Measurements from ENCODE around the gene BMP7. TPM values are rescaled to one million over a fixed set of nuclear protein-coding genes. Genes with fewer than 3 reads are reported as not detected.

The BMP7 gene
- total RNA-seq, 1 donor from 2014 or later = 17.2 TPM

- no peaks in the 10 kb centered on the region for H3K9me3 ChIP-seq
- TF ChIP-seq CTCF (IDR thresholded peaks at IDR 0.05) (no peak), POLR2AphosphoS5 (IDR thresholded peaks at IDR 0.05; ENCODE audit: insufficient read depth in 1 of 2, low read depth in 1 of 2) (no peak), POLR2A (IDR thresholded peaks at IDR 0.05) (no peak)
- DNase-seq (ENCODE audit: extremely low spot score in 2 of 2) = no peak
- no peaks in the 10 kb centered on the region for H3K4me1 ChIP-seq
- no peaks in the 10 kb centered on the region for H3K27me3 ChIP-seq
- no peak overlapping the region for H3K27ac ChIP-seq
- H3K36me3 ChIP-seq = no peaks in the 10 kb centered on the region
- no peak overlapping the region for H3K4me3 ChIP-seq
- intact Hi-C loops (cut with DNase I) = no loop called here
Measured at GRCh38 chr20:57274846-57275245, 8.4 kb upstream of the BMP7 start.

GRCh38 chr20:57274299-57274698 is 7.9 kb upstream of the BMP7 start:
- Histone ChIP-seq H3K36me3 (no peaks in the 10 kb centered on the region), H3K4me1 (no peaks in the 10 kb centered on the region), H3K27me3 (no peaks in the 10 kb centered on the region), H3K27ac (no peak overlapping the region), H3K9me3 (no peaks in the 10 kb centered on the region), H3K4me3 (no peak overlapping the region)
- intact Hi-C loops (cut with DNase I) = no loop called here
- no peak for TF ChIP-seq CTCF (IDR thresholded peaks at IDR 0.05)
- no peak for TF ChIP-seq POLR2AphosphoS5 (IDR thresholded peaks at IDR 0.05; ENCODE audit: insufficient read depth in 1 of 2, low read depth in 1 of 2)
- TF ChIP-seq POLR2A (IDR thresholded peaks at IDR 0.05) = no peak
- DNase-seq (ENCODE audit: extremely low spot score in 2 of 2) = no peak

- Histone ChIP-seq H3K4me3 (no peak overlapping the region), H3K9me3 (no peaks in the 10 kb centered on the region), H3K36me3 (no peaks in the 10 kb centered on the region), H3K27ac (no peak overlapping the region), H3K4me1 (no peaks in the 10 kb centered on the region), H3K27me3 (no peaks in the 10 kb centered on the region)
- intact Hi-C loops (cut with DNase I) = no loop called here
- TF ChIP-seq POLR2A (IDR thresholded peaks at IDR 0.05) = no peak
- TF ChIP-seq CTCF (IDR thresholded peaks at IDR 0.05) = no peak
- no peak for TF ChIP-seq POLR2AphosphoS5 (IDR thresholded peaks at IDR 0.05; ENCODE audit: insufficient read depth in 1 of 2, low read depth in 1 of 2)
- no peak for DNase-seq (ENCODE audit: extremely low spot score in 2 of 2)
Measured at GRCh38 chr20:57272883-57273535, 6.6 kb upstream of the BMP7 start.

- TF ChIP-seq CTCF (IDR thresholded peaks at IDR 0.05) (no peak), POLR2A (IDR thresholded peaks at IDR 0.05) (no peak), POLR2AphosphoS5 (IDR thresholded peaks at IDR 0.05; ENCODE audit: insufficient read depth in 1 of 2, low read depth in 1 of 2) (no peak)
- intact Hi-C loops (cut with DNase I) = no loop called here
- no peaks in the 10 kb centered on the region for H3K36me3 ChIP-seq
- H3K27me3 ChIP-seq = no peaks in the 10 kb centered on the region
- H3K27ac ChIP-seq = no peak overlapping the region
- H3K4me1 ChIP-seq = peaks cover 17% of the 10 kb centered on the region
- no peak overlapping the region for H3K4me3 ChIP-seq
- H3K9me3 ChIP-seq = no peaks in the 10 kb centered on the region
- DNase-seq (ENCODE audit: extremely low spot score in 2 of 2) = no peak
Measured at GRCh38 chr20:57270204-57270984, 4.0 kb upstream of the BMP7 start.
